Uterus (tissue), 4 donors: ENCODE data around the gene HAGH. TPM values are rescaled to one million over a fixed set of nuclear protein-coding genes. Genes with fewer than 3 reads are reported as not detected.

ENCODE experiments used
- DNase-seq, 2 donors: peaks; one replicate each; pipeline ENCODE4 v3.0.0-alpha.2; 2019 to 2020
- H3K27ac ChIP-seq, 2 donors: fragments of 200-600 bp; sonication (generic); 1 replicate in 1 of 2; 2 replicates in 1 of 2; pipeline ENCODE4 v1.5.1; 2016 to 2018
- H3K27me3 ChIP-seq, 2 donors: fragments of 200-600 bp; sonication (generic); one replicate each; pipeline ENCODE4 v1.5.1; 2018 to 2019; ENCODE audit warnings: control low read depth in 1 of 2
- H3K36me3 ChIP-seq, 2 donors: fragments of 200-600 bp; sonication (generic); one replicate each; pipeline ENCODE4 v1.5.1; 2019; ENCODE audit warnings: control low read depth in 1 of 2
- H3K4me1 ChIP-seq, 2 donors: fragments of 200-600 bp; sonication (generic); one replicate each; pipeline ENCODE4 v1.5.1; 2018 to 2019; ENCODE audit warnings: control low read depth in 1 of 2
- H3K4me3 ChIP-seq, 2 donors: fragments of 200-600 bp; sonication (generic); 1 replicate in 1 of 2; 2 replicates in 1 of 2; pipeline ENCODE4 v1.5.1; 2018 to 2019; ENCODE audit warnings: mild to moderate bottlenecking in 1 of 2
- H3K9me3 ChIP-seq, 2 donors: fragments of 200-600 bp; sonication (generic); one replicate each; pipeline ENCODE4 v1.5.1; 2019; ENCODE audit warnings: control low read depth in 1 of 2
- POLR2A ChIP-seq, 2 donors: fragments of 450-650 bp; IDR thresholded peaks; one replicate each; pipeline ENCODE4 v1.6.1; 2016; ENCODE audit warnings: antibody characterized with exemption in 2 of 2, mild to moderate bottlenecking in 1 of 2, moderate library complexity in 1 of 2
- intact Hi-C: fragments of 100-400 bp; cut with DNase I; formaldehyde crosslinking; loops from one replicate; pipeline ENCODE4 v1.15.1; 2023; ENCODE audit warnings: low total_unique reads
- total RNA-seq, 4 donors: library from RNA; depleted of rRNA in 3 of 4; stranded (reverse); fragments of >200 nt in 3 of 4; gene quantifications; one replicate each; pipeline versions ENCODE4 v1.1.0 to v1.2.4, GENCODE V29; 2014 to 2023
- TF ChIP-seq, protein P1 (sequence below), 4 experiments: fragments of 200-600 bp in 2 of 4; fragments of 450-650 bp in 2 of 4; sonication (generic) in 2 of 4; IDR thresholded peaks; one replicate each; pipeline ENCODE4 v1.5.1; 2016 to 2019; ENCODE audit warnings: antibody characterized with exemption in 4 of 4, mild to moderate bottlenecking in 2 of 4, moderate library complexity in 1 of 4
- donor health status: DM: yes; HTN: yes; CAD: no.

The HAGH gene
- total RNA-seq, 4 donors from 2014 or later: 22.9 to 75.3 (median 34.0) TPM

DNA sequence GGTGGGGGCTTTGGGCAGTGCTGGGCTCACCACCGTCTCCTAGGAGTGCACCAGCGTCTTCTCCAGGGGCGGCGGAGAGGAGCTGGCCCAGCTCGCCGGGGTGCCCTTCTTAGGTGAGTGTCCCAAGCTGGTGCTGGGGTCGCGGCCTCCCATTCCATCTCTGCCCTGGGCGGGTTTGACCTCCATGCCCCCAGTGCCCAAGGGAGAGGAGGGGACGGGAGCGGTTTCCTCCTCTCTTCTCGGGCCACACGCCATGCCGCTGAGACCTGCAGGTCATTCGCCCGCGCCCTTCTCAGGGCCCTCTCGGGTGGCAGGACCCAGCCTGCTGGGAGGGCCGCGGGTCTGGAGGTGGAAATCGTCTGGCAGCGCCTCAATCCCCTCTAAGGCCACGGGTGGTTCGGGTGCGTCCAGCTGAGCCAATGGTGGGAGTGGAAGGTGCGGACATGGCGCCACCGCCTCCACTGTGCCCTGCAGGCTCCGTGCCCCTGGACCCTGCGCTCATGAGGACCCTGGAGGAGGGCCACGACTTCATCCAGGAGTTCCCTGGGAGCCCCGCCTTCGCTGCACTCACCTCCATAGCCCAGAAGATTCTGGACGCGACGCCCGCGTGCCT is 38.4 kb downstream of the HAGH start:
- DNase-seq: peak in 1 of 2 donors; percentile 13
- Histone ChIP-seq H3K27ac (no peak overlapping the region), H3K27me3 (no peaks in the 10 kb centered on the region), H3K9me3 (no peaks in the 10 kb centered on the region), H3K4me1 (no peaks in the 10 kb centered on the region), H3K36me3 (no peaks in the 10 kb centered on the region), H3K4me3 (no peak overlapping the region)
- TF ChIP-seq, protein P1, sequence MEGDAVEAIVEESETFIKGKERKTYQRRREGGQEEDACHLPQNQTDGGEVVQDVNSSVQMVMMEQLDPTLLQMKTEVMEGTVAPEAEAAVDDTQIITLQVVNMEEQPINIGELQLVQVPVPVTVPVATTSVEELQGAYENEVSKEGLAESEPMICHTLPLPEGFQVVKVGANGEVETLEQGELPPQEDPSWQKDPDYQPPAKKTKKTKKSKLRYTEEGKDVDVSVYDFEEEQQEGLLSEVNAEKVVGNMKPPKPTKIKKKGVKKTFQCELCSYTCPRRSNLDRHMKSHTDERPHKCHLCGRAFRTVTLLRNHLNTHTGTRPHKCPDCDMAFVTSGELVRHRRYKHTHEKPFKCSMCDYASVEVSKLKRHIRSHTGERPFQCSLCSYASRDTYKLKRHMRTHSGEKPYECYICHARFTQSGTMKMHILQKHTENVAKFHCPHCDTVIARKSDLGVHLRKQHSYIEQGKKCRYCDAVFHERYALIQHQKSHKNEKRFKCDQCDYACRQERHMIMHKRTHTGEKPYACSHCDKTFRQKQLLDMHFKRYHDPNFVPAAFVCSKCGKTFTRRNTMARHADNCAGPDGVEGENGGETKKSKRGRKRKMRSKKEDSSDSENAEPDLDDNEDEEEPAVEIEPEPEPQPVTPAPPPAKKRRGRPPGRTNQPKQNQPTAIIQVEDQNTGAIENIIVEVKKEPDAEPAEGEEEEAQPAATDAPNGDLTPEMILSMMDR (IDR thresholded peaks at IDR 0.05): no peak
- no peak for TF ChIP-seq POLR2A (IDR thresholded peaks at IDR 0.05)
- intact Hi-C loops: no loop called here

DNA sequence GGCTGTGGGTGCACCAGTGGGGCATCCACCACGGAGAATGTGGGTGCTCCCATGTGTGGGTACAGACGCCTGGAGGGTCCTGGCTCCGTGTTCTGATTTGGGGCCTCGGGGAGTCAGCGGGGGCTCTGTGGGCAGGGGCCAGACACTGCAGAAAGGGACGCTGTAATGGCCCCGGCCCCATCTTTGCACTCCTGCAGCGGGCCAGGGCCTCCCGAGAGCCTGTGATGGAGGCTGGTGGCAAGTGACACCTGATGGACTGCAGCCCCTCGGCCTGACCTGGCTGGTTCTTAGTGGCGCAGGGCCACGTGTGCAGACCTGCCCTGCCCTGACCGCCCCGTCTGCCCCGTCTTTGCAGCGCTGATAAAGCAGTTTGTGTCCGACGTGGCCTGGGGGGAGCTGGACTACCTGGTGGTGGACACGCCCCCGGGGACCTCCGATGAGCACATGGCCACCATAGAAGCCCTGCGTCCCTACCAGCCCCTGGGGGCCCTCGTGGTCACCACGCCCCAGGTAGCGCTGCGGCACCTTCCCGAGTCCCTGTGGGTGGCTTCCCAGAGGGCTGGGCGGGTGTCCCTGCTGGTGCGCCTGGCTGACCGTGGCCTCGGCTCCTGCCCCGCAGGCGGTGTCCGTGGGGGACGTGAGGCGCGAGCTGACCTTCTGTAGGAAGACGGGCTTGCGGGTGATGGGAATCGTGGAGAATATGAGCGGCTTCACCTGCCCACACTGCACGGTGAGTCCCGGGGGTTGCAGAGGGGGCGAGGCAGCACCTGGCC is 39.1 kb downstream of the HAGH start:
- TF ChIP-seq, protein P1 (IDR thresholded peaks at IDR 0.05): no peak
- Histone ChIP-seq H3K9me3 (no peaks in the 10 kb centered on the region), H3K27ac (no peak overlapping the region), H3K4me3 (no peak overlapping the region), H3K27me3 (no peaks in the 10 kb centered on the region), H3K36me3 (no peaks in the 10 kb centered on the region), H3K4me1 (no peaks in the 10 kb centered on the region)
- intact Hi-C loops: no loop called here
- DNase-seq: peak in 1 of 2 donors; percentile 15

DNA sequence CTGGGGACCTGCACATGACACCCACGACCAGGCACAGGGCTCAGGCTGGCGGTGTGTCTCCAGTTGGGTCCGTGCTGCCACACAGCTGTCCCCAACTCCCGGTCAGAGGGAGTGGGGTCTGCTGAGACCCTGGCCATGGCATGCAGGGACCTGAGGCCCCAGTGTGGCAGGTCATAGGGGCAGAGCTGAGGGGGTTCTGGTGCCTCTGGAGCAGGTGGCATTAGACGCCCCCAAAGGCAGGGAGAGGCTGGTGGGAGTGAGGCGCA is 39.6 kb downstream of the HAGH start:
- intact Hi-C loops: no loop called here

DNA sequence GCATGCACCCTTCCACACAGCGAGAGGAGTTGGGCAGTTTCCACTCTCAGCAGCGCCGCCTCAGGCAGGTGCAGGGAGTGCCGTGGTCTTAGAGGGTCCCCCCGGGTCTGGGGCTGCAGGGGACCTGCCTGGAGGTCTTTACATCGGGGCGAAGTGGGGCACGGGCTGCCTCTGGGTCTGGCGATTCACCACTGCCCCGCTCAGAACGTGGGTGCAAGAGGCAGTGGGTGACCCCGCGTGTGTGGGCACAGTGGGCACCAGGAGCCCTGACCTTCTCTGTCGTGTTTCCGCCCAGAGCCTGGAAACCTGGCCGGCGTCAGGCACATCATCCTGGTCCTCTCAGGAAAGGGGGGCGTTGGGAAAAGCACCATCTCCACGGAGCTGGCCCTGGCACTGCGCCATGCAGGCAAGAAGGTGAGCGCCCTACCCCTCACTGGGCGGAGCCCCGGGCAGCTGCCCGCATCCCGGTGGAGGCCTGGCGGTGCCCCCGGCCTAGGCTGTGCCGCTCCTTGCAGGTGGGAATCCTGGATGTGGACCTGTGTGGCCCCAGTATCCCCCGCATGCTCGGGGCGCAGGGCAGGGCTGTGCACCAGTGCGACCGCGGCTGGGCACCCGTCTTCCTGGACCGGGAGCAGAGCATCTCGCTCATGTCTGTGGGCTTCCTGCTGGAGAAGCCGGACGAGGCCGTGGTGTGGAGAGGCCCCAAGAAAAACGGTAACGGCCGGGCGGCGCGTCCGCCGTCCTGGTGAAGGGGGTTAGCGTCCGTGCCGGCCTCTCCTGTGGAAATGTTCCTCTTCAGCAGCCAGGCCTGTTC is 40.2 kb downstream of the HAGH start:
- peak in 1 of 2 donors; percentile 16 for DNase-seq
- no peaks in the 10 kb centered on the region for H3K27me3 ChIP-seq
- intact Hi-C loops: no loop called here
- H3K4me3 ChIP-seq: no peak overlapping the region
- H3K9me3 ChIP-seq: no peaks in the 10 kb centered on the region
- H3K36me3 ChIP-seq: no peaks in the 10 kb centered on the region
- H3K27ac ChIP-seq: no peak overlapping the region
- TF ChIP-seq, protein P1 (IDR thresholded peaks at IDR 0.05): no peak
- no peak for TF ChIP-seq POLR2A (IDR thresholded peaks at IDR 0.05)
- H3K4me1 ChIP-seq: peaks cover 0 to 2% of the 10 kb centered on the region in 2 donors

More for the DNA sequence above, 39.6 kb downstream of the HAGH start:
- Histone ChIP-seq H3K27ac (no peak overlapping the region), H3K36me3 (no peaks in the 10 kb centered on the region), H3K9me3 (no peaks in the 10 kb centered on the region), H3K27me3 (no peaks in the 10 kb centered on the region), H3K4me1 (no peaks in the 10 kb centered on the region), H3K4me3 (no peak overlapping the region)
- DNase-seq: no peak
- TF ChIP-seq, protein P1 (IDR thresholded peaks at IDR 0.05): no peak
- no peak for TF ChIP-seq POLR2A (IDR thresholded peaks at IDR 0.05)

DNA sequence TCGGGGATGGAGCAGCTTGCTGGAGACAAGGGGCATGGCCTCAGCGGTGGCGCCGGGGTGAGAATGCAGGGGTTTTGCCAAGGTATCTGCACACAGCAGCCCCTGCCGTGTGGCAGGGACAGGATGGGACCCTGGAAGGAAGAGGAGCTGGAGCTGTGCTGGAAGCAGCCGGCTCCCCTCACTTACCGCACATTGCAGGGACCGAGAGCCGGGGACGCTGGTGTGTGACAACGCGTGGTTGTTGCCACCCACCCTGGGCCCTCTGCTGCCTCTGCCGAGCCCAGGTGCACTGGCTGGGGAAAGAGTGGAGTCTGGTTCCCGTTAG is 40.8 kb downstream of the HAGH start:
- Histone ChIP-seq H3K9me3 (no peaks in the 10 kb centered on the region), H3K27ac (no peak overlapping the region), H3K27me3 (no peaks in the 10 kb centered on the region), H3K4me1 (peaks cover 0 to 7% of the 10 kb centered on the region in 2 donors), H3K36me3 (no peaks in the 10 kb centered on the region), H3K4me3 (no peak overlapping the region)
- DNase-seq: no peak
- TF ChIP-seq, protein P1 (IDR thresholded peaks at IDR 0.05): no peak
- TF ChIP-seq POLR2A (IDR thresholded peaks at IDR 0.05): no peak
- intact Hi-C loops: no loop called here
